ENCODE measurements around the gene MYH16.

- TF ChIP-seq NFIC (IDR thresholded peaks at IDR 0.05; ENCODE audit: low read depth, low read length) (no peak), CTCF (IDR thresholded peaks at IDR 0.05 in 2 of 3, conservative IDR thresholded peaks at IDR 0.05 in 1 of 3; ENCODE audit: control insufficient read depth in 2 of 3, extremely low read depth in 1 of 3, insufficient read depth in 1 of 3, low read depth in 3 of 3, low read length in 3 of 3) (no peak), USF1 (IDR thresholded peaks at IDR 0.05; ENCODE audit: borderline replicate concordance, extremely low read length, insufficient read depth, low read depth, low read length) (no peak), CREM (IDR thresholded peaks at IDR 0.05; ENCODE audit: low read depth) (no peak), POLR2AphosphoS5 (IDR thresholded peaks at IDR 0.05; ENCODE audit: low read length) (no peak), ATF2 (IDR thresholded peaks at IDR 0.05; ENCODE audit: low read length) (no peak), MXI1 (IDR thresholded peaks at IDR 0.05; ENCODE audit: low read depth, low read length) (no peak), TARDBP (IDR thresholded peaks at IDR 0.05; ENCODE audit: borderline replicate concordance) (no peak)
Measured at GRCh38 chr7:99270702-99271101, 1.9 kb upstream of the MYH16 start.
